D341Med (cell line): Measurements from ENCODE around the gene NISCH.

ENCODE experiments used
- DNase-seq: peaks from one replicate; pipeline ENCODE4 v3.0.0; 2012; ENCODE audit warnings: low spot score

NISCH gene

GRCh38 chr3:52472239-52473000 lies 17.0 kb downstream of the NISCH start:
- DNase-seq: no peak

GRCh38 chr3:52473026-52473425 lies 17.6 kb downstream of the NISCH start:
- DNase-seq: no peak

DNA sequence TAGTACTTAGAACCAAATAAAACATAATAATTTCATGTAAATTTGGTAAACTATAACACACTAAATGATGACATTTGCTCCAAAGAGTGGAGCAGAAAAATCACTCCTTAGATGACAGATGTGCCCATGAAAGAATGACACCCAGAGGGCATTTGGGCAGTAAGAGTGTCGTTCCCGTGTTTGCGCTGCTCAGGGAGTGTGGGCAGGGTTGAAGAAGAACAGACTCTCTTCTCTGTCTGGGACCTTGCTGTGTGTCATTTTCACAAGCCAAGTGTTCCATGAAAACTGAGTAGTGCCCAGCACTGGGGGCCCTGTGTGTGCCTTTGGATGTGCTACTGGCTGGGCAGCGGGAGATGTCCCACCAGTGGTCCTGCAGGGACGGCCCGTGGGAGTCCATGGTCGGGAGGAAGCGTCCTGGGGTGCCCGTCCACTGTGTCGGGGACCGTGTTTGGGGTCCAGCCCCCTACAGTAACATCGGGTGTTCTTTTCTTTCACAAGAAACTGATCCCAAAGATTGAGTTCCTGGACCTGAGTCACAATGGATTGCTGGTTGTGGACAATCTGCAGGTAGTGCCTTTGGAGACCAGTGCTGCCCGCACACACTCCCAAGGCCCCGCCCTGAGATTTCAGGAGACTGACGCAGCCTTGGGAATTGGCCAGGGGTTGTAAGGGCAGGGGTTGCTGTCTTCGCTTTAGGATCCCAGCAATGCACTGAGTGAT lies 21.8 kb downstream of the NISCH start:
- DNase-seq: no peak

DNA sequence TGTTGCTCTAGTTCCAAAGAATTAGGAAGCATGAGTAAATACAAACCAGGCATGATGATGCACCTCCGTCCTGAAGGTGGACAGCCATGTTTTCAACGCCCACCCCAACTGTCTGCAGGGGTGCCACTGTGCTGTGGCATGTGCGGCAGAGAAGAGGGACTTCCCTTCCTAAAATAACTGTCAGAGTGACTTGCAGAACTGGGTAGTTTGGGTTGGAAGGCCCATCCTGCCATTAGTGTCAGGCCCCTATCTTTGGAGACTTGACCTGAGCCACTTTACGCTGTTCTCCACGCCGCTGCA lies 22.3 kb downstream of the NISCH start:
- DNase-seq: no peak

- DNase-seq: no peak
These were observed 23.9 kb downstream of the NISCH start for GRCh38 chr3:52479037-52479876.

DNA sequence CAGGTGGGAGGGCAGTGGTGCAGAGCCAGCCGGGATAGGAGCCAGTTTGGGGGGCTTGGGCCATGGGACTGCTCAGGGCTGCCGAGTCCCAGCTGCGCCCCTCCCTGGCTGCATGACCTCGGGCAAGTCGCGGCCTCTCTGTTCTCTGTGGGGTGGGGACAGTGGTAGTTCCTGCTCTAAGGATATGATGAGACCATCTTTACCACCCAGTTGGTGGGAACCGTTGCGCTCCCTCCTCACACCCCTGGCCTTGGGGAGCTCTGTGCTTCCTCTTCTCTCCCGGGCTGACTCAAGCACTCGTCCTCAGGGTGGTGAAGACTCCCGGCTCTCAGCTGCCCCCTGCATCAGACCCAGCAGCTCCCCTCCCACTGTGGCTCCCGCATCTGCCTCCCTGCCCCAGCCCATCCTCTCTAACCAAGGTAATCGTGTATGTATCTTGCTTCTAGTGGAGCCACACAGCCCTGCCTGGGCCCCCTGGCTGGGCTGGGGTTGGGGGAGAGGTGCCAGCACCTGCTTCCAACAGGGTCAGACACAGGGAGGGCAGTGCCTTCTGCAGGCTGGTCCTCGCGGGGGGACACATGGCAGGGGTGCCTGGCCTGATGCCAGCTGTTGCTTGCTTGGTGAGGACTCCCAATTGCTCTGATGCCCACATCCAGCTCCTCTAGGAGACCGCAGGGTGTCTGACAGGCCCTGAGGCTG lies 24.6 kb downstream of the NISCH start:
- no peak for DNase-seq

- peak; percentile 84 for DNase-seq
These were observed 25.6 kb downstream of the NISCH start for GRCh38 chr3:52480768-52481715.

- DNase-seq: no peak
These were observed 26.6 kb downstream of the NISCH start for GRCh38 chr3:52481819-52482521.

GRCh38 chr3:52483081-52483480 lies 27.7 kb downstream of the NISCH start:
- DNase-seq: no peak

DNA sequence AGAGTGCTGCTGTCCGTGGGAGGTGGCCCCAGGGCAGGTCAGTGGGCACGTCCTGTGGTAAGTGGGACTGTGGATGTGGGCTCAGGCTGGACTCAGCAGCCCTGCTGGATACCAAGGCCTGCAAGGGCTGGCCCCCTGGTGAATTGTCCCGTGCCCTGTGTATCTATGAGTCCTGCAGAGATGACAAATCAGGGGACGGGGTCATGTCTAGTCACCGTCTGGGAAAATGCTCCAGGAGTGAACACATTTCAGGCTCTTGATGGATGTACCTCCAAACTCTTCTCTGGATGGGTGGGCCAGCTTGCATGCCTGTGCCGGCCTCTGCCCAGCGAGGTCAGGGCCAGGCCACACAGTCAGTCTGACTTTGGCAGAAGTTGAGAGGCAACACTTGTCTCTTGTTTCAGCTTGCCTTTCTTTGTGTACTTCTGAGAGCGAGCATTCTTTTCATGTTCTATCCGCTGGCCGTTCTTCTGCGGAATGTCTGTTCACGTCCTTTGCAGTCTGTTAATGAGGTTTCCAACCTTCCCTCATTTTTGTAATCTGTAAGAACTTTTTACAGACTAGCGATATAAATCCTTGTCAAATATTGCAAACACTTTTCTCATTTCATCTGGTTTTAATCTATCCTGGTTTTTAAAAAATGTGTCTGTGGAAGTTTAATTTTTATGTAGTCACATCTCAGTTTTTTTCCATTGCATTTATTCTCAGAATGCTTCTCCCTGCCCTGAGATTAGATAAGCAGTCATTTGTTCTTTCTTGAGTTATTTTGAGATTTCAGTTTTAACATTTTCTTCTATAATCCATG lies 28.4 kb downstream of the NISCH start:
- no peak for DNase-seq

DNA sequence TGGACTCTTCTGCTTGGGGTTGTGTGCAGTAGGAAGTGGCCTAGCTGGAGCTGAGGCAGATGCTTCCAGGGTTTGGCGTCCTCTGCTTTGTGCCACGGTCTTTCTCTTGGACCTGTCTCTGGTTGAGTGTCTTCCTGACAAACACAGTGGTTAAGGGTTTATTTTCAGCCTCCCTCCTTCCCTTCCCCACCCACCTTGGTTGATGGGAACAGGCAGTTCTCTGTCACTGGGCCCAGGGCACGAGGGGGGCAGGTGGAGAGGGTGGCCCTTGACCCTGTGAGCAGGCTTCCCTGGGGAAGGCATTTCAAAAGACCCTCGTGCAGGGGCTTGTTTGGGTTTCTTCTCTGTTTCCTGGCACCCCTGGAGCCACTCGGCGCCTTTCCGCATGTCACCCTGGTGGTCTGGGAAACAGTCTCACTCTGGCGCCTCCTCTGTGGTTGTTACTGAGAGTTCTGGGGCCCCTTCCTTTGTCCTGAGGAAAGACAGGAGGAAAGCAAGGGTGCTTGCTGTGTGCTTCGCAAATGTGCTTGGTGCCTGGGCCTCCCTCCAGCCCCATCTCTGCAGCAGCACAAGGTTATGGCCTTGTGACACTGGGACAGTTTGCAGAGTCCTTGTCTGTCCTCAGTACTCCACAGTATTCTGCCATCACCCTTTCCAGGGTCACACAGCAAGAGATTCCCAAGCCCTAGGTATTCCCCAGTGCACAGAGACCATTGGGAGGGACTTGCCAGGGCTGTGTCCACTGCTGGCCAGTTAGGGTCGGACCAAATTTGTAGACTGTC lies 29.5 kb downstream of the NISCH start:
- no peak for DNase-seq

- DNase-seq: no peak
These were observed 31.8 kb downstream of the NISCH start for GRCh38 chr3:52487050-52487787.

GRCh38 chr3:52487788-52488691 lies 32.6 kb downstream of the NISCH start:
- no peak for DNase-seq

GRCh38 chr3:52488746-52489145 lies 33.3 kb downstream of the NISCH start:
- DNase-seq: no peak

GRCh38 chr3:52489453-52489852 lies 34.0 kb downstream of the NISCH start:
- no peak for DNase-seq

- DNase-seq: no peak
These were observed 34.9 kb downstream of the NISCH start for GRCh38 chr3:52490035-52490938.
